CD4-positive, alpha-beta T cell treated with Interleukin-2 at 100 ng/mL for 4 hours (primary cell): ENCODE measurements around the gene HEATR3.

Source experiments
- DNase-seq: peaks from one replicate; pipeline ENCODE4 v3.0.0-alpha.2; 2020; ENCODE audit warnings: low spot score

Gene HEATR3

DNA sequence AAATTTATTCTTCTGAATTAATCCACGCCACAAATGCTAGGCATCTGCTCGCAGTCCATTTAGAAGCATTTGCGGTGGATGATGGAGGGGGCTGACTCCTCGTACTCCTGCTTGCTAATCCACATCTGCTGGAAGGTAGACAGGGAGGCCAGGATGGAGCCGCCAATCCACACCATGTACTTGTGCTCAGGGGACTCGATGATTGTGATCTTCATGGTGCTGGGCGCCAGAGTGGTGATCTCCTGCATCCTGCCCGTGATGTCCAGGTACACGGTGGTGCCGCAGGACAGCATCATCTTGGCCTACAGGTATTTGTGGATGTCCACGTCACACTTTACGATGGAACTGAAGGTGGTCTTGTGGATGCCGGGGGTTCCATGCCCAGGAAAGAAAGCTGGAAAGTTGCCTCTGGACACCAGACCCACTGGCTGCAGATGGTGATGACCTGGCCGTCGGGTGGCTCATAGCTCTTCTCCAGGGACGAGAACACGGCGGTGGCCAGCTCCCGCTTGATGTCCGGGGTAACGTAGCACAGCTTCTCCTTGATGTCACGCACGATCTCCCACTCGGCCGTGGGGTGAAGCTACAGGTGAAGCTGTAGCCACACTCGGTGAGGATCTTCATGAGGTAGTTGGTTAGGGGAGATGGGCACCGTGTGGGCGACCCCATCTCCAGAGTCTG is 7.5 kb upstream of the HEATR3 start:
- DNase-seq, result no peak

DNA sequence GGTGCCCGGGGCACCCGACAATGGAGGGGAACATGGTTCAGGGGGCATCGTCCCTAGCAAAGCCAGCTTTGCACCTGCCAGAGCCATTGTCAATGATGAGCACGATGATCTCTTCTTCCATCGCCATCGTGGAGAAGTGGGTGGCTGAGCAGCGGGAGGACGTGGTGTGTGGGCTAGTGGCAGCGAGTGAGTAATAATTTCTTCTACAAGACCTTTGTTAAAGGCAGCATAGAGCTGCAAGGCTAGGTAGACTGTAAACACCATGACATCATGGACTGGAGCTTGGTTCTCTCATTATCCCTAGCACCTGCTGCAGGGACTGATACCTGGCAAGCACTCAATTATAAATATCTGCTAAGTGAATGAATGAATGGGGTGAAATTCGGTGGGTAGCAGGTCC is 6.7 kb upstream of the HEATR3 start:
- no peak for DNase-seq

DNA sequence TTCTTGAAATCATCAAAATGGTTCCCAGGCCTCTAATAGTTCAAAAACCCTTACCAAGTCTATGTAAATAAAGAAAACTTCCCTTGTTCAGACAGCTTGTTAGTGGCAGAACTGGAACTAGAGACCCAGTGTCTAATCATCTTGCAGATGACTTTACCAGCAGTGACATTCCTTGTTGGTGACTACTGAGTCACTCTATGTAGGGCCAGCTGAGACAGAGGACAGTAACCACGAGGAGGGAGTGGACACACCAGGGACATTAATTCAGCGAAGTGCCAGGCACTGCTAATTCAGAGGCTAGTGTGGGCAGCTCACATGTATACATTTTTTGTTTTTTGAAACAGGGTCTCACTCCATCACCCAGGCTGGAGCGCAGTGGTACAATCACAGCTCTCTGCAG is 6.1 kb upstream of the HEATR3 start:
- DNase-seq, result no peak

DNA sequence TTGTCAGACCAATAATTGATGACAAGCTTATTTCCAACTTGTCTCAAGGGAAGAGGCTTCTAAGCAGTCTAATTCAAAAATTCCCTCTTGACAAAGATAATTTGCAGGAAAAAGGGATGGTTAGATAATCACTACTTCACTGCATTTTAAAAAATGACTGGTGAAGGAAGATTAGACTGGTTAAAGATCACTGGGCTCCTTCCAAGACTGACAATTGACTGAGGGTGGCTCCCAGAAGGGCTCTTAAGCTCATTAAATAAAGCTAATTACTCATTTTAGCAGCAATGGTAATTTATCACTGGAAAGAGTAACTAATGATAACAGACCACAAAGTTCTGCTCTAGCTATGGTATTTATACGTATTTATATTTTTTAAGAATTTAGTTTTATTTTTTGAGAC is 4.4 kb upstream of the HEATR3 start:
- no peak for DNase-seq

DNA sequence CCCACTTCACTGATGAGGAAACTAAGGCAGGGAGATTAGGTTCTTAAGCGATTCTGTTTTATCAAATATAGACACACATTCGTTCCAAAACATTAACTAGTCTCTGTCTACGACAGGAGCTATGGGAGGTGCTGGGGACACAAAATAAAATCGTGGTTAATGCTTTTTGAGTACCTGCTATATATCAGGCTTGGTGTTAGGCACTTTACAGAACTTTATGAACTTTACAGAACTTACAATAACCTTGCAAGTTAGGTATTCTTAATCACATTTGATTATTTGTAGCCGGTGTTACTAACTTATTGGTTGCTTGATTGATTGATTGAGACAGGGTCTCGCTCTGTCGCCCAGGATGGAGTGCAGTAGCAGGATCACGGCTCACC is 538 bp upstream of the HEATR3 start:
- no peak for DNase-seq

DNA sequence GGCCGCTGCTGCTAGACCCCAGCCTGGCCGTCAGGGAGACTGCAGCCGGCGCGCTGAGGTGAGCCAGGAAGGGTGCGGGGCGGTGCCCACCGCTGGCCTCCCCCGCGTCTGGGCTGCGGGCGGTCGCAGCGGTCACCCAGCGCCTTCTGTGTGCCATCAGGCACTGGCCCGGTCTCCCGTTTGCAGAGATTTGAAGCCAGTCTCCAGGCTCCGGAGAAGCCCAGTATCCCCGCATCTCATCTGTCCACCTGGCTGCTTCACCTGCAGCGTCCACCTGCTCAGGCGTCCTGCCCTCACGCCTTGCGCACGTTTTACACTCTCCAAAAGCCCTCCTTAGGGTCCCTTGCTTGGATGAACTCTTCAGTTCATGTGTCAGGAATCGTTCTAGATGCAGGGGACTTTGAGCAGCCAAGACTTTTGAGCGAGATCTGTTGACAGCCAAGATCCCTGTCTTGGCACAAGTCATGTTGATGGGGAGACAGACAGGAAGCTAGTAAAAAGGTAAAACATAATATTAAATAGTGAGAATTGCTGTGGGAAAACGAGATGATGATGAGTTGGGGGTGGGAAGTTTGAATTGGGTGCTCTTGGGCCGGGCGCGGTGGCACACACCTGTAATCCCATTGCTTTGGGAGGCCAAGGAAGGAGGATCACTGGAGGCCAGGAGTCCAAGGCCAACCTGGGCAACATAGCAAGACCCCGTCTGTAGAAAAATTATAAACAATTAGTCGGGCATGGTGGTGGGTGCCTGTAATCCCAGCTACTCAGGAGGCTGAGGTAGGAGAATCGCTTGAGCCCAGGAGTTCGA is 916 bp downstream of the HEATR3 start:
- no peak for DNase-seq

DNA sequence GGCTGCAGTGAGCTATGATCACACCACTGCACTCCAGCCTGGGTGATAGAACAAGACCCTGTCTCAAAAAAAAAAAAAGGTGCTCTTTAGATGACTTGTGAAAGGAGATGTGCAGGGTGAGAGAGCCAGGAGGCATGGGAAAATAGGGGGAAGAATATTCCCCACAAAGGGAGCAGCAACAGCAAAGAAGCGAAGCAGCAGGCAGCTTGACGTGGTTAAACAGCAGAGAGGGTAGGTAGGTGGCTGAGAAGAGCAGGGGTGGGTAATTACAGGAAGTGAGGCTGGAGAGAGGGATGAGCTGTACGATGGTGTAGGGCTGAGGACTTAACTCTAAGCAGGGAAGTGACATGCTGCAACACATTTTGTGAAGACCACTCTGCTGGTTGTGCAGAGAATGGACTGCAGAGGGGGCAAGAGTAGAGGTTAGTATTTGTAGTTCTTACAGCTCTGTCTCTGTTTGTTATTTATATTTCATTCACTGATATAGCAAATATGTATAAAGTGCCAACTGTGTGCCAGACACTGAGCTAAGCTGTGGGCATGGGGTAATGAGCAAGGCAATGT is 1.6 kb downstream of the HEATR3 start:
- peak; percentile 45 for DNase-seq

DNA sequence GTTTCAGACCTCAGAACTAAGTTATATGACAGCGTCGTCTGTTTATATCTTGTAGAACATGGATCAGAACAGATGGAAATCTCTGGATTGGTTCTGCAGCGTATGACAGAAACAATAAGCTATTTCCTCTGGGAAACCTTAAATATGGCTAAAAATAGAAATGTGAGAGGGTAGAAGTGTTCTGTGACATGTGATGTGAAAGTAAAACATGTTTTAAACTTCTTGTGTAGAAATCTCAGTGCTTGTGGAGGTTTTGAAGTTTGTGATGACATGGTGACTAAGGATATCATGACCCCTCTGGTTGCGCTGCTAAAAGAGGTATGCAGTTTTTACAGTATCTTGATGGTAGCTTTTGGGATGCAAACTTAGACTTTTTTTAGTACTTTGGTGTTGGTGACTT is 2.8 kb downstream of the HEATR3 start:
- DNase-seq, result no peak

DNA sequence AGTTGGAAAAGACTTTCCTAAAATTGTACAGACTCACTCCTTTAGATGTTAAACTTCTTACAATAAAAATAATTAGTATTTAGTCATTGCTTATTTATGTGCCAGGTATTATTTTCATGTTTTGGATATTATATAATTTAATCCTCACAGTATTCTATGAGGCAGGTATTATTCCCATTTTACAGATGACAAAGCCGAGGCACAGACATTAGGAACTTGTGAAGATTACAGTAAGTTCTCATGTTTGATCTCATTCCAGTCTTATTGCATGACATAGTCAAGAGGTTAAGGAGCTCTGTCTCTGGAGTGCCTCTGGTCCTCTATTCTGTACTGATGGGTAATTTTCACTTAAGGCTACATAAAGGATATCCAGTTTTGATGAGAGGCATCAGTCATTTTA is 3.3 kb downstream of the HEATR3 start:
- no peak for DNase-seq

DNA sequence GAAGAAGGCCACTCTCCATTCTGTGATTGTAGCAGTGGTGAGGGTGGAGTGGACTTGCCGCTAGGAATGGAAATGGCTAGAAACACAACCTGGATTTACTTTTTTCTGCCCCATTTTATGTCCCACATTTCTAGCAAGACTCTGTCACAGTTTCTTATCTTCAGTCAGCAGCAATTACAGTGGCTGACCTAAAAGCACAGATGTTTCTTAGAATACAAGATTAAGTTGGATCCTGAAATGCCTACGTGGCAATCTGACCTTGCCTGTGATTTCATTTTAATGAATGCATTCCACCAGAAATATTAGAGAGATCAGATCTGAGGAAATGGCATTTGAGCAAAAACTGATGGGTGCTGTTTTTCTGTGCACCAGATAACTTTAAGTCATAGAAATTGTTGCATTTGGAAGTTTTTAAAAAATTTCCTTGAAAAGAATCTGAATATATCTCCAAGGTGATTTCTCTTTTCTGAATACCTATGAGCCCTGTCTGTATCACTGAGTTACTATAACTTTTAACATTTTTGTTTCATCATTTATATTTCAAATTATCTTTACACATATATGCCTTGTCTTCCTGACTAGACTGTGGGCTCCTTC is 5.4 kb downstream of the HEATR3 start:
- DNase-seq, result no peak

DNA sequence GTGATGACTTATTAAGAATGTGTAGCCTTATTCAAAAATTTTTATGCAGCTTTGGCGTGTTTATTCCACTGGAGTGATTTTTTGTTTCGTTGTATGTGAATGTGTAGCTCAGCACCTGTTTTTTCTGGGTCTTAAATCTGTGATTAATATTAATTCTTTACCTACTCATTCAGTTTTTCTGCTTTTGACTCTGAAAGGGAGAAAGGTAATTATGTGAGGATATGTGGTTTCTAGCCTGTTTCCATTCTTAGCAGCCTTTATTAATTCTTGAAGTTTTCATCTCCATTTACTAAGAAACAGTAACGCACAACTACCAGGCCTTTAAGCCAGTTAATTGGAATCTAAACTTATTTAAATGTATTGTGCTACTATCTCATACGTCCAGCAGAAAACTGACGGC is 7.0 kb downstream of the HEATR3 start:
- DNase-seq, result no peak

DNA sequence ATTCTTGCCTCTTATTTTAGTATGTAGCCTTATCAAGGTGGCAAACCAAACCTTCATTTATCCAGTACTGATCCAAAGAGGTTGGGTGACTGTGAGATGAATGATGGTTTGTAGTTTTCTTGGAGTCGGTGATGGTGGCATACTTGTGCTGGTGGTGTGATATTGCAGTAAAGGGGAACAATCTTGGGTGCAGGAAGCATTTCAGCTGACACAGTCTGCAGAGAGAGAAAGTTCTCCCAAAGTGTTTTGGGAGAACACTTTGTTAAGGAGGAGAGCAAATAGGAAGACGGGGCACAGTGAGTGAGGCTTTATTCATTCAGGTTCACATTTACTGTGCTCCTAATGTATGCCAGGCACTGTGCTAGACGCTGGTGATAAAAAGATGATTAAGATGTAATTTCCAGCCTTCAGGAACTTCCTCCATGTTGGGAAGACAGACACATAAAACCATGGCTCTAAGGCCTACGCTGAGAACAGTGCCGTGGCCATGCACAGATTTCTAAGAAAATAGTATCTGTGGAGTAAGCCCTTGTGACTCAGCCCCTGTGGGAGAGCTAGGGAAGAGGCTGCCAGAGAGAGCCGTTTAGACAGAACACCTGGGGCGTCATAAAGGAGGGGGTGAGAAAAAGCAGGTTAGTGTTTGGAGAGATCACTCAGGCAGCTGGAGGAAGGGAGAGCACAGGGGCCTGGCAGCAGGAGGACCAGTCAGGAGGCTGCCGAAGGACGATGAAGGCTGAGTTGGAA is 13.8 kb downstream of the HEATR3 start:
- no peak for DNase-seq

DNA sequence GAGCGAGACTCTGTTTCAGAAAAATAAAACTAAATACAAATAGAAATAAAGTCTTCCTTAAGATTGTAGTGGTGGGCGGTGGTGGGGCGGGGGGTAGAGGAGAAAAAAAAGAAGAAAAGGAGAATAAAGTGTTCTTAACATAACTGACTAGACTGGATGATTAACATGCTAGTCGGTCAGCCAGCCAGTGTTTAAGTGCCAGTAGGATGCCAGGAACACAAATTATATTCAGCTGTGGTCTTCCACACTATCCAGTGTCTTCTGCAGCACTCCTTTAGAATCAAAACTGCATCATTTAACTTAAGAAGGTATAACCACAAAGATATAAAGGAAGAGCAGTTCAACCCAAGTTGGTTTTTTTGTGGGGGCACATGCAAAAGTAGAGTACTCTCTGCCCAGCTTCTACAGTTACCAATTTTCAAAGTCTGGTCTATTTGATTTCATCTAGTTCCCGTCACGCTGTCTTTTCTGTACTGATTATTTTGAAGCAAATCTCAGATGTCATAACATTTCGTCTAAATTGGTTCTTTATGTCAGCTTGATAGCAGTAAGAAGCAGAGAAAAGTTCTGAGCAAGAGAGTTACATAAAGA is 15.8 kb downstream of the HEATR3 start:
- DNase-seq, result no peak

DNA sequence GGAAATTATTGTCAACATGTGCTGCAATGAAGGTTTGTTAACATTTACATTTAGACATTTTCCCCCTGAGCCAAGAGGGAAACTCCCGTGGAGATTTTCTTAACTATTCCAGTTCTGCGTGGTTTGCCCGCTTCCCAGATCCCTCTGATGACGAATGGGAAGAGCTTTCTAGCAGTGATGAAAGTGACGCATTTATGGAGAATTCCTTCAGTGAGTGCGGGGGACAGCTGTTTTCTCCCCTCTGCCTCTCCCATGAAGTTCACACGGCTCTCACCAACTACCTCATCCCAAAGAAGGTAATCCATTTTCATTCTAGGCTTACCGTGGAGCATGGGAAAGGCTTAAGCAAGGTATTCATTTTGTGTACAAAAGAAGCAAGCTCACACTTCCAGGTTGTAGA is 18.2 kb downstream of the HEATR3 start:
- no peak for DNase-seq

DNA sequence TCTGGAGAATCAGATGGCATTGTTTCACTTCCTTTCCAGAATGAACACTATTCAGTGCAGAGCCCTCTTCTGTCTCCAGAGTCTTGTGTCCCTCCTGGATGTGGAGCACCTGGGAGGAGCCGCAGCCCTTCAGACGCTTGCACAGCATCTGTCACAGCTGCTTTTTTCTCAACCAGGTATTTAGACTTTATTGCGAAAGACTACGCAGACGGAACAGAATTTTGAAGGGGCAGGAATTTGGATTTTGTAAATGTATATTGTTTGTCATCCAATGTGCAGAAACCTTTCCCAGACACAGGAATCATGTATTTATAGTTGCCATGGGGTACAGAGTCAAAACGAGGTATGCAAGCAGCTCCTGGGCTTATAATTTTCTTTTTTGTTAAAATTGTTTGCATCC is 20.4 kb downstream of the HEATR3 start:
- no peak for DNase-seq

DNA sequence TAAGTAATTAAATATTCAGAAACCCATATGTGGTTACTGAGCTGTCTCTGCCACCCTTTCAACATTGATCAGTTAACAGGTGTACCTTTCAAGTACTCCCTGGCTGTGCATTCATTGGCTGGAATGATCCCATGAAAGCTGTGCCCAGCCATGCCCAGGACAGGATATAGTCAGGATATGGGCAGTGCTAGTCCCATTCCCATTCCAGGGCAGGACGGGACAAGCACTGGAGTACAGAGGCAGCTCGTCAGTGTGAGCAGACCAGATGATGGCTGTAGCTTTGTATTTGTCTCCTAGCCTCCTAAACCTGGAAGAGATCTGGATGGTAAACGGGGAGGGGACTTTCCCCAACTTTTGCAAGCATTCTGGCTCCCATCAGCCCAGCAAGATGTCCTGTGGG is 22.5 kb downstream of the HEATR3 start:
- DNase-seq, result no peak

DNA sequence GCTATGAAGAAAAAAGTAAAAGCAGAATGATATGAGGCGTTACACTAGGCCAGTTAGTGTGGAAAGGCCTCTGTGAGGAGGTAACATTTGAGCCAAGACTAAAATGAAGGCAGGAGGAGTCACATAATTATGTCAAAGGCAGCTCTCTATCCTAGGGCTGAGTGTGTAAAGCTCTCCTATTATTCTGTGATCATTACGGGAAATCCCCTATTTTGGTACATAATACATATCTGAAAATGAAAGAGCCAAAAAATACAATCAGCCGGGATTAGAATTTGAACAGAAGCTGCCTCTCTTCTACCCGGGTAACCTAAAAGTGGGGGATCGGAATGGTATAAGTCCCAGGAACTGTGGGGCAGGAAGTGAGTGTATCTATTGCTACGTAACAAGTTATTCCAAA is 27.1 kb downstream of the HEATR3 start:
- DNase-seq, result no peak

DNA sequence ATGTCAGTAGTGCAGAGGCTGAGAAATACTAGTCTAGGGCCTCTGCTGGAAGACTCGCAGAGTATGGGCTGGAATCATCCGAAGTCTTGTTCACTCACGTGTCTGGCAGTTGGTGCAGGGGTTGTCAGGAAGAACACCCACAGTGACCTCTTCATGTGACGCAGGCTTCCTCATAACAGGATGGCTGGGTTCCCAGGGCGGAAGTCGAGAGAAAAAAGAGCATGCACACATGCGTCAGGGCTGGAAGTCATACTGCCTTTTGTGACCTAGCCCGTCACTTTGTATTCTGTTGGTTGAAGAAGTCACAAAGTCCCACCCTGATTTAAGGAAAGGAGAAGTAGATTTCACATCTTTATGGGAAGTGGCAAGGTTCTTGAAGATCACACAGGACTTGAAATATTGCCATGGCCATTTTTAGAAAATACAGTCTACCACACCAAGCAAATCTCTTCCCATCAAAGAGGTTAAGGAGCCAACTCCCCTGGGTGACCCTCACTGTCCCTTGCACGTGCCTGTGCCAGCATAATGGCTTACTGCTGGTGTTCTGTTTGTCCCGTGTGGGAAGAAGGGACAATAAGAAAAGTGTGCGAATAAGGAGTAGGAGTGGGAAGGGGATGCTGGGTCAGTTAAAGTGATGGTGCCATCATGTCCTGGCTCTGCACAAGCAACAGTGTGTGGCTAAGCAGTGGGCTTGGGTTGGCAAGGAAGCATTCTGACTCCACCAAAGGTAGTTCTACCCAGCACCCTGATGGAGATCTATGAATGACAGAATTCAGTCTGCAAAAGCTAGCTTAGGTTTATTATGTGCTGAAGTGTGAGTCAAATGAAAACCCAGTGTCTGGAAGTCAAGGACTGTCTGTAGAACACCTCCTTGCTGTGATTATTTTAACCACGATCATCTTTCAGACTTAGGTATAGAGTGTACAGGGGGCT is 28.1 kb downstream of the HEATR3 start:
- DNase-seq, result peak; percentile 1

DNA sequence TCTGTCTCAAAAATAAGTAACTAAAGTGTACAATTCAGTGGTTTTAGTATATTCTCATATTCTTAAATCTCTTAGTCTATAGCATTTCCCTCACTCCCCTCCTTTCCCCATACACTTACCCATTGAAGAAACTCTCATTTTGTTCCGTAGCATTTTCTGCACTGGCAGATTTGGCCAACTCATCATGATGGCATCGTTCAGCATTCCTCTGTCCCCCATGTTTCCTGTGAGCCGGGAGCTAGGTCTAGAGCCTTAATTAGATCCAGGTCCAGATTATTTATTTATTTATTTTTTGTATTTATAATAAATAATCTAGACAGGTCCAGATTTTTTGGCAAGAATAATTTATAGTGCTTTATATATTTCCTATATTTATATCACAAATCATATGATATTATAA is 31.0 kb downstream of the HEATR3 start:
- DNase-seq, result no peak

DNA sequence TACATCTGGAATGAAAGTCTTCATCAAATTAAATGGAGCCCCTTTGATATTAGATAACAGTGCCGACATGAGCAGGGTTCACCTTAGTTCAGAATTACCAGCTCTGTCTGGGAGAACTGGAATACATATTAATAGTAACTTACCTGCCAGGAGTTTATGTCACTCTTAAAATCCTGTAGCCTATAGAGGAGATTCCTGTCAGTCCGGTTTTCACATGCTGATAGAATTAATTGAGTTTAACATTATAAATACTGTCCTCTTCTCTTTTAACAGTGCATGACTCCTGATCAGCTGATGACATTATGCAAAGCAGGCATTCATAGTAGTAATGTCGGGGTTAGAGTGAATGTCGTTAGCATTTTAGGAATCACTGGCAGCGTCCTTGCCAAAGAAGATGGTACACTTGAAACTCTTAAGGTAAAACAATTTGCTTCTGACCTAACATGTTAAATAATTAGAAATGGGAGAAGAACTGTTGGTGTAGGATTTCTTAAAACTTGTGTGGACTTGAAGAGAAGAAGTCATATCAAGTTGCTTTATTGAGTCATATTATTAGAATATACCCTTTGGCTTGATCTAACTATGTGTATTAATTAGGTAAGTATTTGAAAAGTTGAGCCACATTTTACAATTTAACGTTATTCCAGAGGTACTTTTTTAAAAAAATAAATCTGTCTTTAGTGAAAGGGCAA is 34.3 kb downstream of the HEATR3 start:
- DNase-seq, result no peak
